Stimulated activated CD4-positive, alpha-beta T cell treated with anti-CD3 and anti-CD28 coated beads, Interleukin-1b, Interleukin-23, amount 100 ng/mL, for 24 hours (primary cell): Measurements from ENCODE around the gene SLC35A4.

ENCODE experiments used
- DNase-seq, 4 experiments: peaks; one replicate each; pipeline ENCODE4 v3.0.0-alpha.2; 2020; ENCODE audit warnings: low read depth in 4 of 4, low spot score in 1 of 4

SLC35A4 gene

GRCh38 chr5:140564196-140565023 is at the start of gene SLC35A4, which contains the start of gene APBB3:
Gene SLC35A4 (plus strand): TSS chr5:140564828. CDS start chr5:140567170, 2,342 bp downstream.
Gene APBB3 (minus strand): TSS chr5:140564598. CDS start chr5:140564245, 353 bp downstream.
- DNase-seq: peak; percentile 82 to 94 (median 87)

GRCh38 chr5:140524003-140524402 is 40.6 kb upstream of the SLC35A4 start:
- DNase-seq: no peak

- DNase-seq: no peak
These were observed 24.4 kb upstream of the SLC35A4 start for GRCh38 chr5:140540227-140540626.

GRCh38 chr5:140542972-140543371 is 21.7 kb upstream of the SLC35A4 start:
- DNase-seq: no peak

- DNase-seq: no peak
These were observed 19.6 kb upstream of the SLC35A4 start for GRCh38 chr5:140544986-140545385.

- DNase-seq: no peak
These were observed 19.0 kb upstream of the SLC35A4 start for GRCh38 chr5:140545606-140546005.

GRCh38 chr5:140546851-140547507 is 17.6 kb upstream of the SLC35A4 start:
- no peak for DNase-seq

- DNase-seq: peak; percentile 60 to 80 (median 76)
These were observed 16.9 kb upstream of the SLC35A4 start, which contains the start of gene EIF4EBP3 for GRCh38 chr5:140547508-140548299. Gene EIF4EBP3 (plus strand): TSS chr5:140547662. CDS start chr5:140547738, 76 bp downstream.

- DNase-seq: no peak
These were observed 16.3 kb upstream of the SLC35A4 start for GRCh38 chr5:140548300-140548688.

- DNase-seq: no peak
These were observed 15.8 kb upstream of the SLC35A4 start for GRCh38 chr5:140548791-140549190.

GRCh38 chr5:140549237-140550144 is 15.1 kb upstream of the SLC35A4 start:
- DNase-seq: no peak

GRCh38 chr5:140550147-140551079 is 14.2 kb upstream of the SLC35A4 start:
- DNase-seq: no peak

GRCh38 chr5:140551872-140552271 is 12.8 kb upstream of the SLC35A4 start:
- DNase-seq: no peak

GRCh38 chr5:140553657-140554056 is 11.0 kb upstream of the SLC35A4 start:
- no peak for DNase-seq

GRCh38 chr5:140554454-140554853 is 10.2 kb upstream of the SLC35A4 start:
- DNase-seq: no peak

- DNase-seq: no peak
These were observed 8.8 kb upstream of the SLC35A4 start for GRCh38 chr5:140555747-140556312.

- DNase-seq: no peak
These were observed 8.2 kb upstream of the SLC35A4 start for GRCh38 chr5:140556438-140556837.

- peak; percentile 59 to 81 (median 76) for DNase-seq
These were observed 7.4 kb upstream of the SLC35A4 start, which contains the start of gene SRA1 for GRCh38 chr5:140557136-140557805. Gene SRA1 (minus strand): TSS chr5:140557473. CDS start chr5:140557452, 21 bp downstream.
